ENCODE measurements around the gene RBM33. TPM values are rescaled to one million over a fixed set of nuclear protein-coding genes. Genes with fewer than 3 reads are reported as not detected.
A peak's percentile ranks its signal among the peaks of the same experiment; 100 is the strongest.

Gene RBM33
- total and polyA plus RNA-seq, 9 of the 15 experiments (the other 6 are each of a cell fraction or from before 2014, with no cell fraction given), result 4.4 to 80.7 (median 27.3) TPM

DNA sequence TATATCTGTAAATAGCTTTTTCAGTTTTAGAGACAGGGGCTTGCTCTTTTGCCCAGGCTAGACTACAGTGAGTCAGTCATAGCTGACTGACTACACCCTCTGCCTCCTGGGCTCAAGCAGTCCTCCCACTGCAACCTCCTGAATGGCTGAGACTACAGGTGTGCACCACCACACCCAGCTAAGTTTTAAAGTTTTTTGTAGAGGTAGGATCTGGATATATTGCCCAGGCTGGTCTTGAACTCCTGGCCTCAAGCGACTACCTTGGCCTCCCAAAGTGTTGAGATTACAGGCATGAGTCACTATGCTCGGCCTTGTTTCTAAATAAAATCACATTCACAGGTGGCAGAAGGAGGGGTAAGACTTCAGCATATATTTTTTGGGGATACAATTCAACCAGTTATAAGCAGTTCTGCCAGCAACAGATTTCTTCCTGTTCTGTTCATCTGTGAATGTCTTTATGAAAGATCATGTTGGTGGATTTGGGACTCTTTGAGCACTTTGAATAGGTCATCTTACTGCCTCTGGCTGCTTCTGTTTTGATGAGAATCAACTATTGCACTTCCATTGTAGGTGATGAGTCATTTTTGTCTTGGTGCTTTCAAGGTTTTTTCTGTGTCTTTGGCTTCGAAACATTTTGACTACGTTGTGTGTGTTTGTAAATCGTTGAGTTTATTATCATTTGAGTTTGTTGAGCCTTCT lies 15.7 kb downstream of the RBM33 start (continued):
- TF ChIP-seq COPS2 (conservative IDR thresholded peaks at IDR 0.05) (no peak), SP1 (CRISPR knock-in tag; IDR thresholded peaks at IDR 0.05) (no peak), KDM1A (IDR thresholded peaks at IDR 0.05) (peak; percentile 69 to 83; a peak in 3 of 4 replicates), ZNF124 (CRISPR knock-in tag; IDR thresholded peaks at IDR 0.05) (no peak), ZNF143 (CRISPR knock-in tag; IDR thresholded peaks at IDR 0.05) (no peak), SMAD3 (CRISPR knock-in tag; conservative IDR thresholded peaks at IDR 0.05) (no peak), ZNF77 (CRISPR knock-in tag; IDR thresholded peaks at IDR 0.05) (no peak), ZNF263 (CRISPR knock-in tag; IDR thresholded peaks at IDR 0.05; ENCODE audit: borderline replicate concordance) (0 out of 2 replicates have a peak, but pooled peaks have one; percentile 49), C11orf30 (IDR thresholded peaks at IDR 0.05; ENCODE audit: low read depth) (peak; percentile 76), ZNF436 (CRISPR knock-in tag; IDR thresholded peaks at IDR 0.05) (no peak), CHD2 (IDR thresholded peaks at IDR 0.05; ENCODE audit: low read depth, low read length) (no peak), SP2 (IDR thresholded peaks at IDR 0.05; ENCODE audit: extremely low read depth, low read depth, low read length, poor library complexity, severe bottlenecking) (no peak), CCNT2 (IDR thresholded peaks at IDR 0.05; ENCODE audit: borderline replicate concordance, extremely low read depth, insufficient read length, low read depth, low read length) (no peak), CTBP1 (IDR thresholded peaks at IDR 0.05; ENCODE audit: borderline replicate concordance) (no peak; the same call in 1 of the 2 replicates), RBFOX2 (IDR thresholded peaks at IDR 0.05; ENCODE audit: low read depth, low read length) (no peak), SRF (CRISPR knock-in tag; IDR thresholded peaks at IDR 0.05) (no peak)
- TF ChIP-seq, protein P1, sequence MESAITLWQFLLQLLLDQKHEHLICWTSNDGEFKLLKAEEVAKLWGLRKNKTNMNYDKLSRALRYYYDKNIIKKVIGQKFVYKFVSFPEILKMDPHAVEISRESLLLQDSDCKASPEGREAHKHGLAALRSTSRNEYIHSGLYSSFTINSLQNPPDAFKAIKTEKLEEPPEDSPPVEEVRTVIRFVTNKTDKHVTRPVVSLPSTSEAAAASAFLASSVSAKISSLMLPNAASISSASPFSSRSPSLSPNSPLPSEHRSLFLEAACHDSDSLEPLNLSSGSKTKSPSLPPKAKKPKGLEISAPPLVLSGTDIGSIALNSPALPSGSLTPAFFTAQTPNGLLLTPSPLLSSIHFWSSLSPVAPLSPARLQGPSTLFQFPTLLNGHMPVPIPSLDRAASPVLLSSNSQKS (CRISPR knock-in tag; IDR thresholded peaks at IDR 0.05), result no peak
- TF ChIP-seq, protein P2, sequence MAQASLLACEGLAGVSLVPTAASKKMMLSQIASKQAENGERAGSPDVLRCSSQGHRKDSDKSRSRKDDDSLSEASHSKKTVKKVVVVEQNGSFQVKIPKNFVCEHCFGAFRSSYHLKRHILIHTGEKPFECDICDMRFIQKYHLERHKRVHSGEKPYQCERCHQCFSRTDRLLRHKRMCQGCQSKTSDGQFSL (CRISPR knock-in tag; IDR thresholded peaks at IDR 0.05), result no peak
- TF ChIP-seq, protein P2 (tag; IDR thresholded peaks at IDR 0.05), result no peak
- TF ChIP-seq, protein P3, sequence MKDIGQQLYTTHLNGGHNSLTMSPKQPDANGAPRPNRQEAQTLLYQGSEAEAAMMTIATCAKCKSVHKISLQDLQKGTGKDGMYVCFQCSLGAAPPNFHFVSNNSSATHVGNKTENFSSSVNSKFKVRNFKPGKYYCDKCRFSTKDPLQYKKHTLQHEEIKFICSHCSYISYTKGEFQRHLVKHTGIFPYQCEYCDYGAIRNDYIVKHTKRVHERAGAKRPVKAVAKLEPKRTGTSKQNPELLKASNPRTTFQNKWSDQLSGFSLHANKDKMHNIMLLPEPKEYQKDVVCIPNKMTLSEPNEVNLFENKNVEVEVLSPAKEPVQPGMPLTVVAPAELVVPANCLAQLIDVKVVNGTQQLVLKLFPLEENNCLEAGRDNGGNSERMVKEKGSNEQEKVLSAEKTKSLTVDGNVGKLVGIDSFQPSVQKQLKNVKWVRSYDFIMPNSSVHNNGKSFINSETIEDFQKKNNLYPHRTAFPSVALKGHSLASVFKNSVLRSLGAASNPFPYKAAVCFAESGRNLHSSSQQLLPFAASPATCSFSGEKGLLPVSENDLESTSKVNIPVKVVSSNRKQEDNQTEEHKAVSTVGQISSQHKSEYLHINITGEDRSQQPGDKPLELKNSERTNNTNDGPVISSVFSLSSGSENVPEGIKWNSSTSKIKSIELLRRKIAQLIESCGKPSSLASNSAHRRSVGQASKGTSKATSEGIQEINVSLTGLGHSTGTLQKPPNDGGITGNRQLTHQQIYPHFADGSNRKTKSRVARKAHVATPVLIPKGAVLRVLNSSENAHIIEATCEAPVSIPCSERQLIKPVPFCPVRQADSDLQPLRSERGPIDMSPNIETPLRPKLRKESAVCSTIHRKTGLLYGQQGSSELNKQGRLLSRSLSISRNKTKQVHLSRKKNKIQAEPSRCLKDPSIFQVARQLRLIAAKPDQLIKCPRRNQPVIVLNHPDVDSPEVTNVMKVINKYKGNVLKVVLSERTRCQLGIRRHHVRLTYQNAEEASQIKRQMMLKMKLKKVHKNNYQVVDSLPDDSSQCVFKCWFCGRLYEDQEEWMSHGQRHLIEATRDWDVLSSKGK (CRISPR knock-in tag; IDR thresholded peaks at IDR 0.05), result no peak
- TF ChIP-seq, protein P4, sequence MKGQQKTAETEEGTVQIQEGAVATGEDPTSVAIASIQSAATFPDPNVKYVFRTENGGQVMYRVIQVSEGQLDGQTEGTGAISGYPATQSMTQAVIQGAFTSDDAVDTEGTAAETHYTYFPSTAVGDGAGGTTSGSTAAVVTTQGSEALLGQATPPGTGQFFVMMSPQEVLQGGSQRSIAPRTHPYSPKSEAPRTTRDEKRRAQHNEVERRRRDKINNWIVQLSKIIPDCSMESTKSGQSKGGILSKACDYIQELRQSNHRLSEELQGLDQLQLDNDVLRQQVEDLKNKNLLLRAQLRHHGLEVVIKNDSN (CRISPR knock-in tag; IDR thresholded peaks at IDR 0.05), result no peak

All from K562 (cell line).